Fibroblast of mammary gland (primary cell): ENCODE results near the gene ASB15.

Experiments used
- DNase-seq: peaks from one replicate; pipeline ENCODE4 v3.0.0-alpha.2; 2010; ENCODE audit warnings: low read depth
- H3K4me3 ChIP-seq: 2 replicates; pipeline ENCODE4 v1.5.1; 2011; ENCODE audit warnings: low read depth, mild to moderate bottlenecking, low read length, moderate library complexity; ENCODE audit not compliant: control insufficient read depth
- CTCF ChIP-seq: conservative IDR thresholded peaks from 2 replicates; pipeline ENCODE4 v1.5.1; 2011; ENCODE audit warnings: low read depth, low read length, inconsistent platforms; ENCODE audit not compliant: control insufficient read depth, insufficient read depth

ASB15 gene

GRCh38 chr7:123674399-123675180 is 73.0 kb downstream of the ASB15 start:
- no peak overlapping the region for H3K4me3 ChIP-seq
- peak; percentile 30 for DNase-seq
- TF ChIP-seq CTCF = no peak

DNA sequence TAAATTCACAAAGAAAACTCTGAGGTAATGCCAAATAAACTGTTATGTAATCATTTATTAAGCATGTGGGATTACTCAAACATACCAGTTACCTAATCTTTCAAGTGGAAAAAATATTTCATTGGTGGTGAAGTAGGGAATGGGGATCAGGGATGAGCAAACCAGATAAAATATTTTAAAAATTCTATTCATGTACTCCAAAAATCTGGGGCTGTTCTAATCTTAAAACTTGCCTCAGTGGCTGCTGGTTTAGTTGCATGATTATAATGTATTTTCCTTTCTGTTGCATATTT is 73.5 kb downstream of the ASB15 start:
- no peak for TF ChIP-seq CTCF
- DNase-seq = peak; percentile 41
- no peak overlapping the region for H3K4me3 ChIP-seq

- no peak for TF ChIP-seq CTCF
- DNase-seq = no peak
- H3K4me3 ChIP-seq = no peak overlapping the region
These were observed 75.6 kb downstream of the ASB15 start for GRCh38 chr7:123677061-123677715.

DNA sequence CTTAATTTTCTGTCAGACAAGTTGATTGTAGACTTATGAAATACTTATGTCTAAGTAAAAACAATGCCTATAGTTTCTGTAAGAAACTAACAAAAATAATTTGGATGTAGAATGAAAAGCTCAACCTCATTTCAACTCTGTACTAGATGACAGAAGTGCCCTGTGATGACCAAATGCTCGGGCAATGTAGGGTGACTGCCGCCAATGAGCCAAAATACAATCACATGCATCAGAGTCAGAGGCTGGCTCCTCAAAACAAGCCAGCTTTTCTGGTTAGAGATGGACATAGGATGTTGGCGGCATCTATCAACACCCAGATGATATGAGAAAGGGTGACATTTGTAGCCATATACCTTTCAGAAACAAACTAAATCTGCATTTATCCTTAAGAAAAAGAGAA is 78.0 kb downstream of the ASB15 start:
- no peak overlapping the region for H3K4me3 ChIP-seq
- DNase-seq = no peak
- TF ChIP-seq CTCF = no peak

DNA sequence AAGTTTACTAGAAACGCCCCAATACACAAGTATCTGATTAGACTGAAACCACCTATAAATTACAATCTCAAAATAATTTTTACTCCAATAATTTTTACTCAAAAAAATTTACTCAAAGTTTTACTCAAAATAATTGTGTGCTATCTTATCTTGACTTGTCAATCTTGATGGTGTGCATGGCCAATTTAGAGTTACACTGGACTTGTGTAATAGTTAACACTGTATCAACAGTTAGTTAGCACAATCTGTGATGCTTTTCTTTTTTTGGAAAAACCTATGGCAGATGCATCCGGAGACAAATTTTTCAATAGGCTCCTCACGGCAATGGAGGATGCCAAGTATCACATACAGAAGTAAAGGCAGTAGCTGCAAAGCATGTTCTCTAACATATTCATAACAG is 79.0 kb downstream of the ASB15 start:
- H3K4me3 ChIP-seq = no peak overlapping the region
- no peak for DNase-seq
- TF ChIP-seq CTCF = no peak

DNA sequence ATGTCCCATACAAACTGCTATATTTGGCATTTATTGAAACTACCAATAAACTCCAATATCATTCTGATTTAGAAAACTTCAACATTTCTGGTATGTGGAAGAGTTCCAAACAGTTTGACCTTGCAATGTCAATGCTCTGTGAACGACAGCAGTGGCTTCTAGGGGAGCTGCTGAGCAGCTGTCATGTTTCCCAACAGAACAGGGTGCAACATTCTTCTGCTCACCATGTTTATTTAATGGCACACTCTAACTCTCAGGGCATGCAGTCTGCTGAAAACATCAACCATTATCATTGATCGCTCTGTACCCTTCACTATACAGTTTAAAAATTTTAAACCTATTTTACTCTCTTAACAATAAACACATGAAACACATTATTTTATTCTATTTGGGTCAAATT is 79.9 kb downstream of the ASB15 start:
- no peak overlapping the region for H3K4me3 ChIP-seq
- no peak for DNase-seq
- TF ChIP-seq CTCF = no peak
